Psoas muscle (tissue), 8 donors: ENCODE measurements around the gene IZUMO4. TPM values are rescaled to one million over a fixed set of nuclear protein-coding genes. Genes with fewer than 3 reads are reported as not detected.

ENCODE experiments used
- ATAC-seq, 4 donors: fragments of 200-7000 bp; cut with Tn5 transposase; one replicate each; pipeline ENCODE4 v1.9.1; 2020; ENCODE audit warnings: moderate library complexity in 3 of 4, mild to moderate bottlenecking in 2 of 4
- DNase-seq, 2 donors: peaks; one replicate each; pipeline ENCODE4 v3.0.0-alpha.2; 2020
- H3K27ac ChIP-seq: fragments of 200-600 bp; one replicate; pipeline ENCODE4 v1.8.0; 2022
- H3K27me3 ChIP-seq, 3 donors: fragments of 200-600 bp in 1 of 3; one replicate each; pipeline versions ENCODE4 v1.6.1 to v1.8.0; 2013 to 2022; ENCODE audit warnings: low read length in 2 of 3, mild to moderate bottlenecking in 2 of 3, moderate library complexity in 1 of 3; ENCODE audit not compliant: insufficient read depth in 3 of 3
- H3K36me3 ChIP-seq, 2 donors: fragments of 200-600 bp in 1 of 2; one replicate each; pipeline versions ENCODE4 v1.6.1 to v1.8.0; 2013 to 2022; ENCODE audit warnings: low read depth in 1 of 2, mild to moderate bottlenecking in 1 of 2, moderate library complexity in 1 of 2; ENCODE audit not compliant: insufficient read depth in 1 of 2
- H3K4me1 ChIP-seq: fragments of 200-600 bp; one replicate; pipeline ENCODE4 v1.8.0; 2022
- H3K4me3 ChIP-seq: fragments of 200-600 bp; one replicate; pipeline ENCODE4 v1.8.0; 2022; ENCODE audit warnings: mild to moderate bottlenecking
- H3K9me3 ChIP-seq: fragments of 200-600 bp; one replicate; pipeline ENCODE4 v1.8.0; 2022
- CTCF ChIP-seq: fragments of 200-600 bp; IDR thresholded peaks from one replicate; pipeline ENCODE4 v1.8.0; 2022; ENCODE audit warnings: antibody characterized with exemption
- WGBS, 3 donors: extraction: QIAGEN DNeasy Blood & Tissue Kit; methylation state at CpG; one replicate each; pipeline versions ENCODE4 v1.1.6 to v1.1.7; 2013; 5-methylcytosine and 5-hydroxymethylcytosine counted together
- intact Hi-C, 2 donors: fragments of 100-400 bp; cut with DNase I; formaldehyde crosslinking; loops; one replicate each; pipeline versions ENCODE4 v1.11.0 to v1.14.2; 2022
- polyA plus RNA-seq, 3 donors: library from polyadenylated mRNA; stranded (reverse); fragments of 200-250 nt; gene quantifications; one replicate each; pipeline ENCODE4 v1.2.3, GENCODE V29; 2013
- total RNA-seq, 4 donors: library from RNA; stranded (reverse); fragmentation: NEBNext Ultra II Directional in 2 of 4; extraction: Animal tissue kit (Norgen Biotek cat#: 25700) in 2 of 4; gene quantifications; one replicate each; pipeline versions ENCODE4 v1.2.1 to v1.2.4, GENCODE V29; 2021 to 2023
- donor health status: healthy with polysubstance abuse.
- donor health status: DM: no; HTN: no; CAD: no; lungs with moderate emphysema.
- donor health status: Bipolar disorder and iron deficiency.
- donor health status: healthy.
- donor health status: DM: yes; HTN: yes; CAD: no.
- donor health status: DM: no; HTN: no; CAD: no.
- donor health status: DM: no; HTN: no; CAD: no.
- donor health status: DM: yes; HTN: yes; CAD: no.

The IZUMO4 gene
- total and polyA plus RNA-seq, 7 donors: 0.69 to 3.0 (median 1.6) TPM

GRCh38 chr19:2070986-2071673, 25.6 kb upstream of the IZUMO4 start:
- Histone ChIP-seq H3K27ac (no peak overlapping the region), H3K27me3 (no peaks in the 10 kb centered on the region), H3K36me3 (peaks cover 0 to 50% of the 10 kb centered on the region in 2 donors), H3K9me3 (no peaks in the 10 kb centered on the region), H3K4me3 (no peak overlapping the region), H3K4me1 (peaks cover 7% of the 10 kb centered on the region)
- TF ChIP-seq CTCF: no peak
- intact Hi-C loops: loop anchor here in 1 of 2 donors (2.0 kb wide), 1 partner anchor 142 kb away; no protein-coding TSS in a partner anchor
- ATAC-seq (no peak), DNase-seq (peak in 1 of 2 donors; percentile 47)
- WGBS, 3 donors: 83 to 87% (median 86%) methylated on average over 19 of the region's 19 CpGs

- H3K4me1 ChIP-seq: peaks cover 7% of the 10 kb centered on the region
- WGBS, 3 donors: 89 to 91% (median 91%) methylated on average over 32 of the region's 32 CpGs
- peaks cover 2 to 69% of the 10 kb centered on the region in 2 donors for H3K36me3 ChIP-seq
Observed at GRCh38 chr19:2072757-2073551, 23.8 kb upstream of the IZUMO4 start.

GRCh38 chr19:2076526-2076944, 20.2 kb upstream of the IZUMO4 start:
- H3K27ac ChIP-seq: no peak overlapping the region
- no peaks in the 10 kb centered on the region for H3K9me3 ChIP-seq
- H3K36me3 ChIP-seq: peaks cover 2 to 90% of the 10 kb centered on the region in 2 donors
- whole genome bisulfite sequencing, 3 donors: 93 to 95% (median 95%) methylated on average over 32 of the region's 32 CpGs
- no peaks in the 10 kb centered on the region for H3K27me3 ChIP-seq
- no peaks in the 10 kb centered on the region for H3K4me1 ChIP-seq
- DNase-seq (peak in 1 of 2 donors; percentile 48), ATAC-seq (no peak)
- no peak for TF ChIP-seq CTCF
- intact Hi-C loops: loop anchor here in 1 of 2 donors (5.0 kb wide), 1 partner anchor 149 kb away; no protein-coding TSS in a partner anchor
- H3K4me3 ChIP-seq: no peak overlapping the region

More at GRCh38 chr19:2072757-2073551, 23.8 kb upstream of the IZUMO4 start:
- no peak overlapping the region for H3K27ac ChIP-seq
- H3K4me3 ChIP-seq: no peak overlapping the region
- no peaks in the 10 kb centered on the region for H3K9me3 ChIP-seq
- no peak for TF ChIP-seq CTCF
- ATAC-seq (no peak), DNase-seq (no peak)
- intact Hi-C loops: no loop called here
- H3K27me3 ChIP-seq: no peaks in the 10 kb centered on the region

- WGBS, 3 donors: 91 to 96% (median 93%) methylated on average over 7 of the region's 7 CpGs
- H3K9me3 ChIP-seq: no peaks in the 10 kb centered on the region
- TF ChIP-seq CTCF: no peak
- H3K27ac ChIP-seq: no peak overlapping the region
- intact Hi-C loops: loop anchor here in 1 of 2 donors (5.0 kb wide), 1 partner anchor 150 kb away; no protein-coding TSS in a partner anchor
- no peaks in the 10 kb centered on the region for H3K27me3 ChIP-seq
- H3K4me1 ChIP-seq: no peaks in the 10 kb centered on the region
- no peak for ATAC-seq
- peaks cover 2 to 88% of the 10 kb centered on the region in 2 donors for H3K36me3 ChIP-seq
- no peak for DNase-seq
- no peak overlapping the region for H3K4me3 ChIP-seq
Observed at GRCh38 chr19:2077398-2077797, 19.3 kb upstream of the IZUMO4 start.
